B cell (primary cell): ENCODE data around the gene PLEKHN1.

ENCODE experiments used
- CTCF ChIP-seq: fragments of 200-600 bp; IDR thresholded peaks from one replicate; pipeline ENCODE4 v1.8.0; 2022; ENCODE audit warnings: antibody characterized with exemption, mild to moderate bottlenecking
- EZH2 ChIP-seq: IDR thresholded peaks from 2 replicates; pipeline ENCODE4 v1.6.1; 2012; ENCODE audit warnings: borderline replicate concordance, low read depth, mild to moderate bottlenecking, moderate library complexity, low read length; ENCODE audit not compliant: insufficient read depth, poor library complexity, severe bottlenecking

GRCh38 chr1:927748-928147, 38.5 kb upstream of the PLEKHN1 start:
- no peak for TF ChIP-seq EZH2
- TF ChIP-seq CTCF = no peak
